Stomach smooth muscle (tissue), 2 donors: ENCODE data around the gene DOCK10.

Source experiments
- H3K27ac ChIP-seq: one replicate; pipeline ENCODE4 v1.7.0; 2013; ENCODE audit warnings: mild to moderate bottlenecking, low read length, inconsistent platforms
- H3K27me3 ChIP-seq, 2 donors: one replicate each; pipeline ENCODE4 v1.7.0; 2013; ENCODE audit warnings: low read length in 2 of 2; ENCODE audit not compliant: insufficient read depth in 2 of 2, control insufficient read depth in 1 of 2
- H3K36me3 ChIP-seq, 2 donors: one replicate each; pipeline ENCODE4 v1.7.0; 2013; ENCODE audit warnings: low read length in 2 of 2; ENCODE audit not compliant: control insufficient read depth in 2 of 2, insufficient read depth in 2 of 2
- H3K4me1 ChIP-seq: one replicate; pipeline ENCODE4 v1.7.0; 2013; ENCODE audit warnings: low read length; ENCODE audit not compliant: control insufficient read depth, insufficient read depth
- H3K4me3 ChIP-seq, 2 donors: one replicate each; pipeline ENCODE4 v1.7.0; 2013; ENCODE audit warnings: low read length in 2 of 2
- H3K9ac ChIP-seq, 2 donors: one replicate each; pipeline ENCODE4 v1.7.0; 2013; ENCODE audit warnings: low read length in 2 of 2, mild to moderate bottlenecking in 1 of 2
- H3K9me3 ChIP-seq, 2 donors: one replicate each; pipeline ENCODE4 v1.7.0; 2013; ENCODE audit warnings: low read length in 2 of 2; ENCODE audit not compliant: control insufficient read depth in 2 of 2
- donor health status: healthy.
- donor health status: Pancreatic carcinoma.

The DOCK10 gene

DNA sequence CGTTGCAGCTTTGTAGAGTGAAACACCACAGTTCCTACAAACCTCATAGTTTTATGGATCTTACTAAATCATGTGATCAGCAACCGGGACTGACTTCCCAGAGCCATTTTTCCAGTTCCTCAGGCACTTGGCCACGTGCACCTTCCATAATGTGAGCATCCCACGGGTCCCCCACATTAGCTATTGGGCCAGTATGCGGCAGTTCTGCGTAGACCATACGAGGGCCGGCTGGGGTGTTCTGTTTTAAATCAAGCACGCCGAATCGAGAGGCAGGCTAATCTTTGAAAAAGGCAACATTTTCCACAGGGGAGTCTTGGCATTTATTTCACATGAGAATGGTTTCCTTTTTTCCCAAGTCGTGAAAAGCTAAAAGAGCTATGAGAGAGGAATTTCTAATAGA, 190.5 kb downstream of the DOCK10 start:
- Histone ChIP-seq H3K27me3 (peaks cover 0 to 2% of the 10 kb centered on the region in 2 donors), H3K9ac (no peak overlapping the region), H3K4me3 (no peak overlapping the region), H3K9me3 (peaks cover 0 to 3% of the 10 kb centered on the region in 2 donors), H3K4me1 (no peaks in the 10 kb centered on the region), H3K36me3 (no peaks in the 10 kb centered on the region), H3K27ac (no peak overlapping the region)

DNA sequence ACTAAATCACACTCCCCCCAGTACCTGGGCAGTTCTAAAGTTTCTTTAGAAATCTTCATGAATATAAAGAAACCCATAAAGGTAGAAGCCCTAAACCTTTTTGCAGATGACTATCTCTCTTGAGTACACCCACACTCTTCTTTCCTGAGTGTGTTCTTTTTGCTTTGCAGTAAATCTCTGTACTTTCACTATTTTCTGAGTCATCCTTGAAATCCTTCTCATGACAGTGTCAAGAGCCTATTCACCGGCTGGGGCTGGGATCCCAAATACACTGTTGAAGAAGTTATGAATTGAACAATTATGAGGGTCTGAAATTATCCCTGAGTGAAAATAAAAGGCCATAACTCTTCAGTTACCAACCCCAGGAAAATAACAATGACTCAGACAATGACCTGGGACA, 192.2 kb downstream of the DOCK10 start:
- Histone ChIP-seq H3K27ac (no peak overlapping the region), H3K9me3 (peaks cover 0 to 3% of the 10 kb centered on the region in 2 donors), H3K9ac (no peak overlapping the region), H3K36me3 (no peaks in the 10 kb centered on the region), H3K4me3 (no peak overlapping the region), H3K4me1 (no peaks in the 10 kb centered on the region), H3K27me3 (peaks cover 0 to 2% of the 10 kb centered on the region in 2 donors)

DNA sequence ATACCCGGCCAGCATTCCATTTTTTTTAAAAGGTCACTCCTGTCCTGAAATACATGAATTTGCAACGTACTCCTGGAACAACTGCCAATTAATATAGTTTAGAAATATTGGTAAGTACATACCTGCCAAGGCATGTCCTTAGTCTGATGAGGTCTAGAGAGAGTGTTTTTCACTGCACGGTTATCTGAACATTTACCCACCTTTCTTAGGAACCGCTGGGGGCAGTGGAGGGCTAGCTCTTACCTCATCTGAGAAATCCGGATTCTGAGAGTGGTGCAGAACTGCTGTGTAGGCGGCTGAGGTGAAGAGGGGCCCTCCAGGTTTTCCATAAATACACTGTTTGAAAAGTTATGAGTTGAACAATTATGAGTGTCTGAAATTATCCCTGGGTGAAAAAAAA, 193.0 kb downstream of the DOCK10 start:
- H3K9ac ChIP-seq: no peak overlapping the region
- peaks cover 0 to 2% of the 10 kb centered on the region in 2 donors for H3K27me3 ChIP-seq
- H3K4me3 ChIP-seq: no peak overlapping the region
- no peaks in the 10 kb centered on the region for H3K36me3 ChIP-seq
- H3K4me1 ChIP-seq: no peaks in the 10 kb centered on the region
- H3K9me3 ChIP-seq: no peaks in the 10 kb centered on the region
- no peak overlapping the region for H3K27ac ChIP-seq

DNA sequence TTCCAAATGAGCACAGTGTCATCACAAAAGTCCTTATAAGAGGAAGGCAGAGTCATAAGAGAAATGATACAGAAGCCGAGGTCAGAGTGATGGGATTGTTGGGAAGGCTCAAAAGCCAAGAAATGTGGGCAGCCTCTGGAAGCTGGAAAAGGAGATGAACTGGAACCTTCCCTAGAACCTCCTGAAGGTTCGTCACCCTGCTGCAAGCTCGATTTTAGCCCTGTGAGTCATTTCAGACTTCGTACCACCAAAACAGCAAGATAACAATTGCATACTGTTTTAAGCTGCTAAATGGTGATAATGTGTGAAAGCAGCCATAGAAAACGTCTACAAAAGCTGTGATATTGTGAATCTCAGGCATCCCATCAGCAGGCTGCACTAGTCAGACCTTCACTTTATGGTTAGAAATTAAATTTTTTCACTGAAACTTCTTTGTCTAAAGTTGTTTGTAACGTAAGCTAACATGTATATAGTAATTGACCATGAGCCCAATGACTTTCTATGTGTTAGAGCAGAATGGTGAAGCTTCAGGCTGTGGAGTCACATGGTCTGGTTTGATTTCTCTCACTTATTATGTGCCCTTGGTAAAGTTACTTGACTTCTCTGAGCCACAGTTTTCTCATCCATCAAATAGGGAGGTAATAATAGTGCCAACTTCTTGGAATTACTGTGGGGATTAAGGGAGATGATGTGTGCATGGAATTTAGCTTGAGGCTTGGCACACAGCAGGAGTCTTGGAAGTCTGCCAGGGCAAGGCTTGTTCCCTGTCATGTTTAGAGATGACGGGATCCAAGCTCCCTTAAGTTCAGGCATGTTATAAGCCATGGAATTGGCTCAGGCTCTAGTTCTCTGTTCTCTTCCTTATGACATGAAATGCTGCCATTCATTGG, 194.1 kb downstream of the DOCK10 start:
- no peaks in the 10 kb centered on the region for H3K4me1 ChIP-seq
- H3K4me3 ChIP-seq: no peak overlapping the region
- H3K9ac ChIP-seq: no peak overlapping the region
- peaks cover 0 to 2% of the 10 kb centered on the region in 2 donors for H3K27me3 ChIP-seq
- no peaks in the 10 kb centered on the region for H3K36me3 ChIP-seq
- H3K9me3 ChIP-seq: no peaks in the 10 kb centered on the region
- no peak overlapping the region for H3K27ac ChIP-seq

DNA sequence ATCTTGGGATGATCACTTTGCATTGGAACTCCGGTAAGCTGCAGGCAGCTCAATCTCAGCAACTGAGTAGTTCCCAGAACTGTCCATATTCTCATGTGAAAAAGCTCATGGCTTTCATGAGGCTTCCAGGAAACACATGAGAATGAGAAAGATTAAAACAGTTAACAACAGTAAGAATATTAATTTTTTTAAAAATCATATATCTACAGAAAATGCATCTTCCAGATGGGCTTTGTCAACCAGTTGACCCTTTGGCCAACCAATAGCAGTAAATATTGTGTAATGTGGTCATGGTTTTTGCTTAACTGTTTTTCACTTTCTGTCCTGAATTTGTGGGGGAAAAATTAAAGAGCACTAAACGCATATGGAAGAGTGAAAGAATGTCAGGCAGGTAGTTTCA, 194.9 kb downstream of the DOCK10 start:
- Histone ChIP-seq H3K27me3 (peaks cover 0 to 2% of the 10 kb centered on the region in 2 donors), H3K4me1 (no peaks in the 10 kb centered on the region), H3K9ac (no peak overlapping the region), H3K36me3 (no peaks in the 10 kb centered on the region), H3K27ac (no peak overlapping the region), H3K4me3 (no peak overlapping the region), H3K9me3 (no peaks in the 10 kb centered on the region)

DNA sequence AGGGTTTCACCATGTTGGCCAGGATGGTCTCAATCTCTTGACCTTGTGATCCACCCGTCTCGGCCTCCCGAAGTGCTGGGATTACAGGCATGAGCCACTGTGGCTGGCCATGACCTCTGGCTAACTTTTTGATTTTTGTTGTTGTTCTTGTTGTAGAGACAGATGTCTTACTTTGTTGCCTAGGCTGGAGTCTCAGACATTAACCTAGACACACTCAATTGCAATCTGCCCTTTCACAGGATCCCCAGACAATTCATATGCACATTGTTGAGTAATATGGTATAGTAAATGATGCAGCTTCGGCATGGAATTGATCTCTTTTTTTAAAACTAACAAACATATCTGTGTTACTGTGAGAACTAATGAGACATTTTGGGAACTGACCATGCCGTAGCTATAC, 195.6 kb downstream of the DOCK10 start:
- H3K27ac ChIP-seq: no peak overlapping the region

DNA sequence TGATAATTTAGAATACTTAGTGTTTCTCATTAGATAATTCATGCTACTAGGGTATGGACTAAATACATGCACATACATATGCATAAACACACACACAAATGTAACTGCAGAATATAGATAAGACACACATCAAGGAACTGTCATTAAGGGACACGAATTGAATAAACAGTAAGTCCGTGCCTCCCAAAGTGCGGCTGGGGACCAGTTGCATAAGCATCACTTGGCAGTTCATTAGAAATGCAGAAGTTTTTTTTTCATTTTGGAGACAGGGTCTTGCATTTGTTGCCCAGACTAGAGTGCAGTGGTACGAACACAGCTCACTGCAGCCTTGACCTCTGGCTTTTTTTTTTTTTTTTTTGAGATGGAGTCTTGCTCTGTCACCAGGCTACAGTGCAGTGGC, 196.1 kb downstream of the DOCK10 start:
- H3K9ac ChIP-seq: no peak overlapping the region
- no peaks in the 10 kb centered on the region for H3K4me1 ChIP-seq
- no peaks in the 10 kb centered on the region for H3K27me3 ChIP-seq
- no peak overlapping the region for H3K4me3 ChIP-seq
- H3K9me3 ChIP-seq: no peaks in the 10 kb centered on the region
- no peak overlapping the region for H3K27ac ChIP-seq
- no peaks in the 10 kb centered on the region for H3K36me3 ChIP-seq

More for the DNA sequence above, 195.6 kb downstream of the DOCK10 start:
- no peaks in the 10 kb centered on the region for H3K9me3 ChIP-seq
- H3K27me3 ChIP-seq: peaks cover 0 to under 1% of the 10 kb centered on the region in 2 donors
- H3K9ac ChIP-seq: no peak overlapping the region
- H3K4me3 ChIP-seq: no peak overlapping the region
- no peaks in the 10 kb centered on the region for H3K36me3 ChIP-seq
- H3K4me1 ChIP-seq: no peaks in the 10 kb centered on the region

DNA sequence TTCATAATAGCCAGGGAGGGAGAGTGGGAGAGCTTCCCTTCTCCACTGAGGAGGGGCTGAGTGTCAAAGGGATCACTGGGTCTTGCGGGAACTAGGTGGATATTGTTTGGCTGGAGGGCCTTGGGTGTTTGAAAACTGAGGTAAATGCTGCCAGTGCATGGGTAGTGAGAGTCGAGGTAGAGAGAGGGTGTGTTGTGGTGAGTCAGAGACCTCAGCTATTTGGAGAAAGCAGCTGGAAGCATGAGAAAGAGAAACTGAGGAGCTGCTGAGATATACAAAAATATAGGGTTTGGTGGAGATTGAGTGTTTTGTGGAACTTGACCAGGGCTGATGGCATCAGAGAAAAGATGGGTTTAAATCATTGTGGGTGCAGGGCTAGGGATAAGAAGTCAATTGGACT, 199.1 kb downstream of the DOCK10 start:
- Histone ChIP-seq H3K27ac (no peak overlapping the region), H3K9me3 (no peaks in the 10 kb centered on the region), H3K4me1 (no peaks in the 10 kb centered on the region), H3K27me3 (no peaks in the 10 kb centered on the region), H3K9ac (no peak overlapping the region), H3K36me3 (no peaks in the 10 kb centered on the region), H3K4me3 (no peak overlapping the region)

DNA sequence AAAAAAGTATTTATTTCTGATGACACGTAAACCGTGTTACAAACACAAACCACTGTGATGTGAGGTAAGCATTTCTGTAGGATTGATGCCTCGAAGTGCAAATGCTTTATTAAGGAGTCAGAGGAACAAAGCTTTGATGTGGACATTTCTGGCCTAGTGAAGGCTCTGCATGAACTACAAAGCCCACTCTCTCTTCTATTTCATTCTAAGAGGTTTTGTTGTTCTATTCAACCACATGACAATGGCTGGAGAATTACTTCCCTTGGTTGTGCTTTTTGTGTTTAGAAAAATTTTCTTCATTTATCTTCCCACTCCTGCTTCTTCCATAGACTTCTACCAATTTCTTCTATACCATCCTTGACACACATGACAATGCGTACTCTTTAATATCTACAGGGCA, 200.4 kb downstream of the DOCK10 start:
- no peaks in the 10 kb centered on the region for H3K36me3 ChIP-seq
- no peak overlapping the region for H3K9ac ChIP-seq
- H3K9me3 ChIP-seq: no peaks in the 10 kb centered on the region
- no peak overlapping the region for H3K4me3 ChIP-seq
- no peaks in the 10 kb centered on the region for H3K4me1 ChIP-seq
- H3K27ac ChIP-seq: no peak overlapping the region
- no peaks in the 10 kb centered on the region for H3K27me3 ChIP-seq

DNA sequence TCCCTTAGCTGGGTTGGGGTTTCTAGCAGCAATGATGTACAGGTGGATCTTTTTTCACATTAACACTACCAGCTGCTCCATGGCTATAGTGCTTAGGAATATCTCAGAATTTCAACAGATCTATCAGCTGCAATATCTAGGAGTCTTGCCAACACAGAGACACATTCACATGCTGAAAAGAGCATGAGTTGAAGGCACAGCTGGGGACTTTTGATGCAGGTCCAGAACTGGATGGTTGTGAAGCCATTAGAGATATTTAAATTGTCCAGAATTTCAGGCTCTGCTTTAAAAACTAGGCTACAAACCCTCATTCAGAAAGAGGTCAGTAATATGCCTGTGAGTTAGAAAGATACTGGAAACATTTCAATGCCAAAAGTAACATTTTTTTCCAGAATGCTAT, 203.9 kb downstream of the DOCK10 start:
- Histone ChIP-seq H3K4me3 (no peak overlapping the region), H3K4me1 (no peaks in the 10 kb centered on the region), H3K36me3 (no peaks in the 10 kb centered on the region), H3K27ac (no peak overlapping the region), H3K9me3 (no peaks in the 10 kb centered on the region), H3K27me3 (no peaks in the 10 kb centered on the region), H3K9ac (no peak overlapping the region)

DNA sequence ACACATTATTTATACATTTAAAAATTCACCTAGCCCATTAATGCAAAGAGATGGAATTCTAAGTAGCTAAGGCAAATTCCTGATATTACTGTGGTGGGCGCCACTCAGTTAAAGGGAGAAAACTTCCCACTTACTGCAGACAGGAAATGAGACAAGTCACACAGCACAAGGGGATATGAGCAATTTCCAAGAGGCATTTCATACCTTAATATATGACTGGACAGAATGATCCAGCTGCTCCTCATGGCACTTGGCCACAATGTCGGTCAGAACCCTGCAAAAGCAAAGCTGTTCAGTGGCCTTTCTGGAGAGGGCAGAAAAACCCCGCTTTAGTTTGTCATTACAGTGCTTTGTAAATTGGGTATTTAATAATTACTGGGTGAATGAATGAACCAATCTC, 204.7 kb downstream of the DOCK10 start:
- Histone ChIP-seq H3K4me3 (no peak overlapping the region), H3K27me3 (no peaks in the 10 kb centered on the region), H3K4me1 (no peaks in the 10 kb centered on the region), H3K9me3 (no peaks in the 10 kb centered on the region), H3K9ac (no peak overlapping the region), H3K27ac (no peak overlapping the region), H3K36me3 (no peaks in the 10 kb centered on the region)
